HK-2 (cell line): ENCODE measurements around the gene MATN1.

Source experiments
- DNase-seq: peaks from one replicate; pipeline ENCODE4 v3.0.0-alpha.2; 2018; ENCODE audit not compliant: unreplicated experiment

The MATN1 gene

GRCh38 chr1:30731806-30732276 lies 8.5 kb upstream of the MATN1 start:
- DNase-seq = no peak

GRCh38 chr1:30731109-30731805 lies 7.9 kb upstream of the MATN1 start:
- no peak for DNase-seq

- peak; percentile 64 for DNase-seq
Observed at GRCh38 chr1:30730346-30731108, 7.1 kb upstream of the MATN1 start.

GRCh38 chr1:30729901-30730300 lies 6.5 kb upstream of the MATN1 start:
- no peak for DNase-seq

- no peak for DNase-seq
Observed at GRCh38 chr1:30728832-30729638, 5.7 kb upstream of the MATN1 start.

GRCh38 chr1:30728340-30728739 lies 5.0 kb upstream of the MATN1 start:
- DNase-seq = no peak

- DNase-seq = no peak
Observed at GRCh38 chr1:30727824-30728223, 4.4 kb upstream of the MATN1 start.

- no peak for DNase-seq
Observed at GRCh38 chr1:30726773-30727684, 3.6 kb upstream of the MATN1 start.

- DNase-seq = no peak
Observed at GRCh38 chr1:30726236-30726635, 2.9 kb upstream of the MATN1 start.

- no peak for DNase-seq
Observed at GRCh38 chr1:30725450-30726095, 2.2 kb upstream of the MATN1 start.

GRCh38 chr1:30724655-30725421 lies 1.5 kb upstream of the MATN1 start:
- DNase-seq = no peak

- DNase-seq = no peak
Observed at GRCh38 chr1:30724175-30724574, 790 bp upstream of the MATN1 start.

- no peak for DNase-seq
Observed at GRCh38 chr1:30721812-30722537, 1.4 kb downstream of the MATN1 start.

GRCh38 chr1:30721341-30721793 lies 2.0 kb downstream of the MATN1 start:
- no peak for DNase-seq

GRCh38 chr1:30720271-30721223 lies 2.8 kb downstream of the MATN1 start:
- DNase-seq = no peak

- DNase-seq = no peak
Observed at GRCh38 chr1:30719406-30720270, 3.7 kb downstream of the MATN1 start.
